KOPT-K1 (cell line): ENCODE data around the gene ZC3H8.
A peak's percentile ranks its signal among the peaks of the same experiment; 100 is the strongest.
"Not testable (repeated sequence)": the region's sequence is repeated elsewhere in the genome, so short reads cannot be mapped to it uniquely, and the experiment has no call there.

ENCODE experiments used
- H3K27ac ChIP-seq: fragments of 200-600 bp; sonication (generic); 2 replicates; pipeline ENCODE4 v1.5.1; 2016; ENCODE audit warnings: antibody characterized with exemption, mild to moderate bottlenecking, low read depth, low read length; ENCODE audit not compliant: poor library complexity, severe bottlenecking
- H3K36me3 ChIP-seq: fragments of 200-600 bp; sonication (generic); 2 replicates; pipeline ENCODE4 v1.5.1; 2017; ENCODE audit warnings: antibody characterized with exemption, mild to moderate bottlenecking, low read length, moderate library complexity; ENCODE audit not compliant: insufficient read depth
- H3K9me3 ChIP-seq: fragments of 200-600 bp; sonication (generic); 2 replicates; pipeline ENCODE4 v1.5.1; 2017; ENCODE audit warnings: antibody characterized with exemption, low read length, mild to moderate bottlenecking; ENCODE audit not compliant: insufficient read depth, poor library complexity, severe bottlenecking

The ZC3H8 gene

DNA sequence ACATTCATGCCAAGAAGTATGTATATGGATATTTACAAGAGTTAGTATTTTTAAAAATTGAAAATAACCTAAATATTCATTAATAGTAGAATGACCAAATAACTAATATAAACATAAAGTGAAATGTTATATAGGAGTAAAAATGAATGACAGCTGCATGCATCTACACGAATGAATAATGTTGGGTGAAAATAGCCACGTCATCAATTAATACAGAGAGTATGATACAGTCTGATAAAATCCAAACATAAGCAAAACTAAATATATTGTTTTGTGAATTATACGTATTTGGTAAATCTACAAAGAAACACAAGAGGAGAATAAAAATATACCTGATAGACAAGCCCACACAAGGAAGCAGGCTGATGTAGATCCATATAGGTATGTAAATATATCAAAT, 24.5 kb downstream of the ZC3H8 start:
- H3K36me3 ChIP-seq, result peaks cover 97% of the 10 kb centered on the region
- H3K9me3 ChIP-seq, result no peaks in the 10 kb centered on the region
- no peak overlapping the region for H3K27ac ChIP-seq

DNA sequence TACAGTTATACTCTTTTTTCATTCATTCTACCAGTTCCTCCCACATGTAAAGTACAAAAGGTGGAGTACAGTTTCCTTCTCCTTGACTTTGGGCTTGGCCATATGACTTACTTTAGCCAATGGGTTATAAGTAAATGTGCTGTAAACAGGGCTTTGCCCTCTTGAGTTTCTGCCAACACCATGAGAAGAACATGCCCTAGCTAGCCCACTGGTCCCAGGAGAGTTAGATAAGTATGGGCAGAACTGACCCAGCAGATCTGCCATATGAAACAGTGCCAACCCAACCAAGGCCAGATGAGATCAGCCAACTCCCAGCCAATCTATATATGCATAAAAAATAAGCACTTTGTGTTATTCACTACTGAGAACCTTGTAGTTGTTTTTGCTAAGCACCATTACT, 25.5 kb downstream of the ZC3H8 start:
- Histone ChIP-seq H3K9me3 (no peaks in the 10 kb centered on the region), H3K36me3 (peaks cover 97% of the 10 kb centered on the region), H3K27ac (no peak overlapping the region)

- H3K9me3 ChIP-seq, result peaks cover 29% of the 10 kb centered on the region
- H3K27ac ChIP-seq, result no peak overlapping the region
- H3K36me3 ChIP-seq, result peaks cover 72% of the 10 kb centered on the region
These were observed 34.0 kb downstream of the ZC3H8 start for GRCh38 chr2:112220831-112221230.

DNA sequence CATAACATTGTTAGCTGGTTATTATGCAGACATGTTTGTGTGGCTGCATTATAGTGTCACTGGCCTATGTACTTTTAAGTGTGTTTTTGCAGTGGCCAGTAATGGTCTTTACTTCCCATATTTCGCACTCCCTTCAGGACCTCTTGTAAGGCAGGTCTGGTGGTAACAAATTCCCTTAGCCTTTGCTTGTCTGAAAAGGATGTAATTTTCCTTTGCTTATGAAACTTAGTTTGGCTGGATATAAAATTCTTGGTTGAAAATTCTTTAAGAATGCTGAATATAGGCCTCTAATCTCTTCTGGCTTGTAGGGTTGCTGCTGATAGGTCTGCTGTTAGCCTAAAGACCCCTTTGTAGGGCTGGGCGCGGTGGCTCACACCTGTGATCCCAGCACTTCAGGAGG, 34.7 kb downstream of the ZC3H8 start:
- Histone ChIP-seq H3K36me3 (peaks cover 72% of the 10 kb centered on the region), H3K27ac (no peak overlapping the region), H3K9me3 (peaks cover 29% of the 10 kb centered on the region)

- Histone ChIP-seq H3K27ac (no peak overlapping the region), H3K36me3 (peaks cover 80% of the 10 kb centered on the region), H3K9me3 (peaks cover 29% of the 10 kb centered on the region)
These were observed 37.0 kb downstream of the ZC3H8 start for GRCh38 chr2:112217854-112218253.

- peaks cover 75% of the 10 kb centered on the region for H3K36me3 ChIP-seq
- peaks cover 13% of the 10 kb centered on the region for H3K9me3 ChIP-seq
- H3K27ac ChIP-seq, result no peak overlapping the region
These were observed 38.7 kb downstream of the ZC3H8 start for GRCh38 chr2:112216167-112216566.

GRCh38 chr2:112207905-112208304, 46.9 kb downstream of the ZC3H8 start:
- not testable (repeated sequence) for H3K27ac ChIP-seq
- peaks cover 13% of the 10 kb centered on the region for H3K36me3 ChIP-seq
- H3K9me3 ChIP-seq, result peaks cover 19% of the 10 kb centered on the region

GRCh38 chr2:112204411-112204810, 50.4 kb downstream of the ZC3H8 start:
- Histone ChIP-seq H3K27ac (no peak overlapping the region), H3K36me3 (no peaks in the 10 kb centered on the region), H3K9me3 (peaks cover 20% of the 10 kb centered on the region)

DNA sequence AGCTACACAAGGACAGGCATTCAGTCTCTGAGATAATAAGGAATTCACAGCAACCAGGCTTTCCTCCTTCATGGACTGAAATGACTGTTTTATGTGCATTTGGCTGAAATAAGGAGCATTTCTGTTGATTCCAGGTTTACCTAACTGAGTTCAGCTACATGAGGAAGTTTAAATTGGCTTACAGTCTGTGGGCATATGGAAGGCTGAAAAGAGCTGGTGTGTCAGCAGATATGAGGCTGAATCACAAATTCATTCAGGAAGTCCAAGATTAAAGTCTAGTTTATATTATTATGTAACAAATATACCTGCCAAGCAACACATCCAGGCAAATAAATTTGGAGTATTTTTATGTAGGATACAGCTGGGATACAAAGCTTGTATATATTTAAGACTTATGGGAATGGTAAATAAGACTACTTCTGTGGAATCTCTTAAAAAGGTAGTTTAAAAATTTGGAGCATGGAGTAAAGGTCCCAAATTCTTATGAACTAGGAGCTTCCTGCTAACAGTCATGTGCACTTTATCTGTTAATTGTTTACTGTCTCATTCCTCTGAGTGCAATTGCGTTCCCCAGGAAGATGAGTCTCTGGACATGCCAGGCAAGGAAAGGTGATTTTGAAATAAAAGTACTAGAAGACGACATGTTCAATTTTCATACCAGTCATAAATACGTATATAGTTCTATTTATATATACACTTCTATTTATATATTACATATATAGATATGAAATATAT, 53.0 kb downstream of the ZC3H8 start:
- Histone ChIP-seq H3K9me3 (peaks cover 20% of the 10 kb centered on the region), H3K36me3 (no peaks in the 10 kb centered on the region), H3K27ac (no peak overlapping the region)

GRCh38 chr2:112199188-112199587, 55.7 kb downstream of the ZC3H8 start:
- Histone ChIP-seq H3K27ac (no peak overlapping the region), H3K9me3 (peaks cover 14% of the 10 kb centered on the region), H3K36me3 (no peaks in the 10 kb centered on the region)

DNA sequence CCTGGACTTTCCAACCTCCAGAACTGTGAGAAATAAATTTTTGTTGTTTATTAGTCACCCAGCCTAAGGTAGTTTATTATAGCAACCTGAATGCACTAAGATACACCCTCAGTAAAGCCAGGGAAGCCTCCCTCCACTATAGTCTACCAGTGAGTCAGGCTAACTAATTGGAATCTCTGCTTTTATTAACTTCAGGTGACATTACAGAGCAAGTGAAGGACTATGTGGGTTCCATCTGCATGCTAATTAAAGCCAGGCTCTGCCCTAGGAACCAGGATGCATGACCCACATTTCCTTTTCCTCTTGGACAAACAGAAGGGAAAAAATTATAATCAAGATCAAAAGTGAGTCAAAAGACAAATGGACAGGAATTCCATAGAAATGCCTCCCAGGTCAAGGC, 56.1 kb downstream of the ZC3H8 start:
- Histone ChIP-seq H3K36me3 (no peaks in the 10 kb centered on the region), H3K27ac (no peak overlapping the region), H3K9me3 (peaks cover 10% of the 10 kb centered on the region)

GRCh38 chr2:112197868-112198267, 57.0 kb downstream of the ZC3H8 start:
- Histone ChIP-seq H3K27ac (no peak overlapping the region), H3K36me3 (no peaks in the 10 kb centered on the region), H3K9me3 (peaks cover under 1% of the 10 kb centered on the region)

DNA sequence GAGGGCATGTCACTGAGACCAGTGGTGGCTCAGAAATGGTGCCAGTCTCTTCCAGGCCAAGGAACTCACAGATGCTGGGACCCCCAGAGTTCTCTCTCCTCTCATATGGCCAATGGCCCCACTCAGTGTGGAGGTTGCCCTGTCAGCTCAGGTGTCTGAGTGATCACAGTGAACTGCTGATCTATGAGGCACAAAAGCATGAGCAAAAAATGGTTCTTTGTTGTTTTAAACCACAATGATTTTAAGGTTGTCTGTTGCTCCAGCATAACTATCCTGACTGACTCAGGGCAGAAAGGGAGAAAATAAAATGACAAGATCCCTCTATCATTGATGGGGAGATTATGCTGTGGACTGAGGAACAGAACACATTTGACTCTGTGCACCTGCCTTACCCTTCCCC, 58.9 kb downstream of the ZC3H8 start:
- Histone ChIP-seq H3K9me3 (no peaks in the 10 kb centered on the region), H3K27ac (peak overlapping the region; percentile 43), H3K36me3 (no peaks in the 10 kb centered on the region)

DNA sequence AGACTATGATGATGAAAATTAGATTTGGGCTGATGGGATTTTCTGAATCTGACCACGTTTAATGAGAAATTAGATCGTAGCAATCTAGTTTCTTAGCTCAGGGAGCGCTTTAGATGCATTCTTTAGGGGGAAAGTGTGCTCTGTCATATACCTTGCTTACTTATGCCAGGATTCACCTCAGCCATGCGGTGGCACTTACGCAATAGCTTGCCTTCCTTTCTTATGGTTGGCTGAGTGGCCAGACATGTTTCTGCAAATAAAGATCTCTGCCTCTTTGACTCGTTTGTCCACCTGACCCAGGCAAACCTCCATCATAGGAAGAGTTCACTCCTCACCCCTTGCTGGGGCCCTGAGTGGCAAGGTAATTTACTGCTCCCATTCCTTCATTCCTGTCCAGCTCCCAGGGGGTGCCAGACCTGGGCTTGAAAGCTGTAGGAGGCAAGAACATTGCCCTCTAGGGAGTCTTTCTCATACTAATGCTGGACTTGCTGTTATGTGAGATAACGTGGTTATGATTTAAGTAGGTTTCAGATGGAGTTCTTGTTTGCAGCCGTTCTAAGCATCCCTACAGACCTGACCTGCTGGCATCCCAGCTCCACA, 59.6 kb downstream of the ZC3H8 start:
- Histone ChIP-seq H3K36me3 (no peaks in the 10 kb centered on the region), H3K9me3 (no peaks in the 10 kb centered on the region), H3K27ac (peak overlapping the region; percentile 43)

DNA sequence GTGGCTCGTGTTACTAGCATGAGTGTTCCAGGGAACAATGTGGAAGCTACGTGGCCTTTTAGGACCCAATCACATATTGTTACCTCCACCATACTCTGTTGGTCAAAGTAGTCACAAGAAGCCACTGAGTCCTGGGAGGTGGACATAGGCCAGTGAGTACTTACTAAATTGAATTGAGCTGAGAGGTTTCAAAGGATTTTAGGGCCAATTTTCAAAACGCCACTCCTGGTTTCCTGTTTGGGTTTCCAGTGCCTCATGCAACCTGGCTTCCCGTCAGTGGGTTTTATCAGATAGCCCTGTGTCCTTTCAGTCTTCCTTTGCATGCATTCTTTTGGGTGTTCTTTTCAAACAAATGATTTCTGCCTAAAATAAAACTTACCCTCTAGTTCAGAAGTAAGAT, 60.4 kb downstream of the ZC3H8 start:
- Histone ChIP-seq H3K27ac (peak overlapping the region; percentile 43), H3K36me3 (no peaks in the 10 kb centered on the region), H3K9me3 (no peaks in the 10 kb centered on the region)

GRCh38 chr2:112194028-112194427, 60.8 kb downstream of the ZC3H8 start:
- Histone ChIP-seq H3K9me3 (no peaks in the 10 kb centered on the region), H3K27ac (peak overlapping the region; percentile 43), H3K36me3 (no peaks in the 10 kb centered on the region)
